Lung (tissue), 12 donors: ENCODE data around the gene GMEB2. TPM values are rescaled to one million over a fixed set of nuclear protein-coding genes. Genes with fewer than 3 reads are reported as not detected.

Experiments
- ATAC-seq: fragments of 200-7000 bp; cut with Tn5 transposase; one replicate; pipeline ENCODE4 v1.9.1; 2020; ENCODE audit warnings: moderate number of reproducible peaks; ENCODE audit not compliant: insufficient read depth, low FRiP score
- DNase-seq, 3 donors: peaks; one replicate each; pipeline ENCODE4 v3.0.0-alpha.2; 2013 to 2017
- H3K27ac ChIP-seq, 2 donors: one replicate each; pipeline ENCODE4 v1.5.1; 2013; ENCODE audit warnings: mild to moderate bottlenecking in 2 of 2, moderate library complexity in 2 of 2, control low read depth in 1 of 2, inconsistent platforms in 1 of 2, low read depth in 1 of 2, low read length in 1 of 2
- H3K27me3 ChIP-seq, 3 donors: one replicate each; pipeline ENCODE4 v1.5.1; 2013; ENCODE audit warnings: low read length in 2 of 3; ENCODE audit not compliant: control insufficient read depth in 3 of 3, insufficient read depth in 3 of 3
- H3K36me3 ChIP-seq, 4 donors: one replicate each; pipeline ENCODE4 v1.5.1; 2013; ENCODE audit warnings: low read length in 4 of 4, mild to moderate bottlenecking in 1 of 4, moderate library complexity in 1 of 4; ENCODE audit not compliant: control insufficient read depth in 4 of 4, insufficient read depth in 4 of 4
- H3K4me1 ChIP-seq, 5 donors: one replicate each; pipeline ENCODE4 v1.5.1; 2013; ENCODE audit warnings: low read length in 5 of 5, mild to moderate bottlenecking in 2 of 5, moderate library complexity in 1 of 5; ENCODE audit not compliant: control insufficient read depth in 5 of 5, insufficient read depth in 5 of 5
- H3K4me3 ChIP-seq: one replicate; pipeline ENCODE4 v1.5.1; 2013; ENCODE audit warnings: mild to moderate bottlenecking, control low read depth, moderate library complexity
- H3K9ac ChIP-seq, 2 donors: one replicate each; pipeline ENCODE4 v1.5.1; 2013; ENCODE audit warnings: low read length in 2 of 2, control low read depth in 1 of 2; ENCODE audit not compliant: insufficient read depth in 1 of 2
- H3K9me3 ChIP-seq, 4 donors: one replicate each; pipeline ENCODE4 v1.5.1; 2013; ENCODE audit warnings: low read length in 3 of 4, mild to moderate bottlenecking in 1 of 4, moderate library complexity in 1 of 4; ENCODE audit not compliant: control insufficient read depth in 4 of 4, insufficient read depth in 3 of 4
- WGBS, 2 donors: extraction: QIAGEN DNeasy Blood & Tissue Kit; methylation state at CpG; one replicate each; pipeline ENCODE4 v1.1.7; 2013; 5-methylcytosine and 5-hydroxymethylcytosine counted together
- polyA plus RNA-seq, 2 donors: library from polyadenylated mRNA; stranded (reverse); fragments of 200-250 nt; gene quantifications; one replicate each; pipeline ENCODE4 v1.2.1, GENCODE V29; 2013
- total RNA-seq, 2 donors: library from RNA; depleted of rRNA in 1 of 2; stranded (reverse); fragments of >200 nt in 1 of 2; gene quantifications; one replicate each; pipeline ENCODE4 v1.2.1, GENCODE V29; 2014 to 2021
- TF ChIP-seq, protein P1 (sequence below): IDR thresholded peaks from 2 replicates; pipeline ENCODE4 v1.5.1; 2012; ENCODE audit warnings: mild to moderate bottlenecking; ENCODE audit errors: control extremely low read depth, extremely low read depth
- donor health status: control.
- donor health status: control.
- donor health status: Bipolar disorder and iron deficiency.
- donor health status: healthy.
- donor health status: DM: yes; HTN: yes; CAD: no.

The GMEB2 gene
- total and polyA plus RNA-seq, 4 donors, result 7.6 to 12.9 (median 10.3) TPM

DNA sequence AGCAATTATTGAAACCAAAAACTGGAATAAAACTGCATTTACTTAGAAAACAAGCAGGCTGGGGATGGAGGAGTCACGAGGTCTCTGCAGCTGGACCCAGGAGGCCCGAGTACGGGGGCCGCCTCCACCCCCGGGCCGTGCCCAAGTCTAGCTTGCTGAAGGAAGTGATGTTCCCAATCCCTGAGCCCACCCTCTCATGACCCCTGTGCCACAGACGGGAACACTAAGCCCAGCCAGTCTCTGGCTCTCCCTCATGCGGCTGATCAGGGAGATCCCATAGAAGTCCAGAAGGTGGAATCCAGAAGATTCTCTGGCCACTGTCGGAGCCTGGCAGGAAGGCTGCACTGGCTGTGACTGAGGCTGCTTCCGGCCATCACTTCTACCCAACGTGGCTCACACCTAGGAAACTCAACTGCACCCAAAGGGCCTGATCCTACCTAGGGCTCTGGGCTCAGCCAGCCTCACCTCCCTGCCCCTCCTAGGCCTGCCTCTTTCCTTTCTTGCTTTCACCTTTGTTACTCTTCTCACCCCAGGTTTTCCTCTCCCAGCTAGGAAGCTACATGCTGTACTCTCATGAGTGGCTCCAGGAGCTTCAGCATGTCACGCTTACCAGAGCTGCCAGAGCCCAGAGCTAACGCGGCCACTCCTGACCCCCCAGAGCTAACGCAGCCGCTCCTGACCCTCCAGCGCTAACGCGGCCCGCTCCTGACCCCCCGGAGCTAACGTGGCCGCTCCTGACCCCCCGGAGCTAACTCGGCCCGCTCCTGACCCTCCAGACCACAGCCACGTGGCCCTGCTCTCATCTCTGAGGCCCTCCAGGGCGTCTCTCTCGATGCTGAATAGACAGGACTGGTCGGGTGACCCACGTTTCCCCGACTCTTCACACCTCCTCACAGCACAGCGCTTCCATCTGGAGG lies 28.2 kb downstream of the GMEB2 start:
- peaks cover 17 to 45% (median 27%) of the 10 kb centered on the region in 4 donors for H3K36me3 ChIP-seq
- DNase-seq, result no peak
- 89 to 94% methylated on average over 33 of the region's 33 CpGs for WGBS, 2 donors

DNA sequence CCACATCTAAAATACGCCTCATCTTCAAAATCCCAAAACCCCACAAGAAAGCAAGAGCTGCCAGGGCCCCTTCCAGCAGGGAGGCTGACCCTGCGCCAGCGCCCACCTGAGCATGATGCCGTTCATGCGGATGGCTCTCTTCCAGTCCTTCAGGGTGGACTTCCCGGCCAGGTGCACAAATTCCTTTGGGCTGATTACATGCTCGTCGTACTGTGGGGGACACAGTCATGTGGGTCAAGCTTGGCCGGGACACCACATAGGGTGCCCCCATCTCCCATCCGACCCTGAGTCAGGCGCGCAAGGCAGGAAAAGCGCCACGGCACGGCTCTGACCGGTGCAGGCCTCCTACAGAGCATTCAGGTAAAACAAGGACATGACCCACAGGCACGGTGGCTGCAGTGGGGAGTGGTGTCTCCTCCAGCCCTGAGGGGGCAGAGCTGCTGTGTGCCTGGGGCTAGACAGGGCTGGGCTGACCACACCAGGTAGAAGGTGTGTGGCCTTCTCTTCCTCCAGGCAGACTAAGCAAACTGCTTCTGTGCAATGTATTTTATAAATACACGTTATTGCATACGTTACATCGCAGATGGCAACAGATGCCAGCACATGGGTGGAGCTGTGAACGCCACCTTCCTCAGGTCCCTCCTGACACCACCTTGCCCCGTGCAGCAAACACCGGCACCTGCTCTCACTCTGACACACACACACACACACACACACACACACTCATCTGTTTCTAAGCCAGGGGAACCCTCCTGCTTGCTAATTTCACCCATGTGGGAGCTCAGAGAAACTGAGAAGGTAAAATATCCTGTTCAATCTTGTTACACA lies 29.0 kb downstream of the GMEB2 start:
- DNase-seq, result no peak
- Histone ChIP-seq H3K4me1 (no peaks in the 10 kb centered on the region), H3K36me3 (peaks cover 22 to 45% (median 27%) of the 10 kb centered on the region in 4 donors), H3K27ac (no peak overlapping the region), H3K27me3 (no peaks in the 10 kb centered on the region), H3K9ac (no peak overlapping the region), H3K4me3 (no peak overlapping the region), H3K9me3 (no peaks in the 10 kb centered on the region)
- TF ChIP-seq, protein P1, sequence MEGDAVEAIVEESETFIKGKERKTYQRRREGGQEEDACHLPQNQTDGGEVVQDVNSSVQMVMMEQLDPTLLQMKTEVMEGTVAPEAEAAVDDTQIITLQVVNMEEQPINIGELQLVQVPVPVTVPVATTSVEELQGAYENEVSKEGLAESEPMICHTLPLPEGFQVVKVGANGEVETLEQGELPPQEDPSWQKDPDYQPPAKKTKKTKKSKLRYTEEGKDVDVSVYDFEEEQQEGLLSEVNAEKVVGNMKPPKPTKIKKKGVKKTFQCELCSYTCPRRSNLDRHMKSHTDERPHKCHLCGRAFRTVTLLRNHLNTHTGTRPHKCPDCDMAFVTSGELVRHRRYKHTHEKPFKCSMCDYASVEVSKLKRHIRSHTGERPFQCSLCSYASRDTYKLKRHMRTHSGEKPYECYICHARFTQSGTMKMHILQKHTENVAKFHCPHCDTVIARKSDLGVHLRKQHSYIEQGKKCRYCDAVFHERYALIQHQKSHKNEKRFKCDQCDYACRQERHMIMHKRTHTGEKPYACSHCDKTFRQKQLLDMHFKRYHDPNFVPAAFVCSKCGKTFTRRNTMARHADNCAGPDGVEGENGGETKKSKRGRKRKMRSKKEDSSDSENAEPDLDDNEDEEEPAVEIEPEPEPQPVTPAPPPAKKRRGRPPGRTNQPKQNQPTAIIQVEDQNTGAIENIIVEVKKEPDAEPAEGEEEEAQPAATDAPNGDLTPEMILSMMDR, result no peak
- 89 to 90% methylated on average over 23 of the region's 23 CpGs for WGBS, 2 donors
- ATAC-seq, result no peak

More for the DNA sequence above, 28.2 kb downstream of the GMEB2 start:
- Histone ChIP-seq H3K27me3 (no peaks in the 10 kb centered on the region), H3K27ac (no peak overlapping the region), H3K4me1 (no peaks in the 10 kb centered on the region), H3K9me3 (no peaks in the 10 kb centered on the region), H3K9ac (no peak overlapping the region), H3K4me3 (no peak overlapping the region)
- TF ChIP-seq, protein P1, result no peak
- ATAC-seq, result no peak

DNA sequence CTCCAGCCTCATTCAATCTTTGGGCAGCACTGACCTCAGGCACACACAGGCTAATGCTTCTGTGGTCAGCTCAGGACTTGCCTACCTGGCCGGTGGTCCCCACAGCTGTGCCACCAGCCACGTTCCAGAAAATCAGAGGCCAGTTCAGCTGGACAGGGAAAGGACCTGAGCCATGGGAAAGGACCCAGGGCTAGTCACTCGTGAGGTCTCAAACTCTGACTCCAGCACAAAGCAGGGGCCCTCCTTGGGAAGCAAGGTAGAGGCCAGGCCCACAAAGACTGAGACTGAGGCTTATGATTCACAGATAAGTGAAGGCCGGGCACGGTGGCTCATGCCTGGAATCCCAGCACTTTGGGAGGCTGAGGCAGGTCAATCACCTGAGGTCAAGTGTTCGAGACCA lies 30.5 kb downstream of the GMEB2 start:
- peaks cover 14 to 51% (median 20%) of the 10 kb centered on the region in 4 donors for H3K36me3 ChIP-seq

More for the DNA sequence above, 30.5 kb downstream of the GMEB2 start:
- DNase-seq (no peak), ATAC-seq (no peak)
- Histone ChIP-seq H3K4me3 (no peak overlapping the region), H3K9ac (no peak overlapping the region), H3K4me1 (no peaks in the 10 kb centered on the region), H3K27me3 (no peaks in the 10 kb centered on the region), H3K9me3 (no peaks in the 10 kb centered on the region), H3K27ac (no peak overlapping the region)
- WGBS, 2 donors, result 95 to 98% methylated on average over 6 of the region's 6 CpGs
- TF ChIP-seq, protein P1, result no peak
